ENCODE data around the gene SPIB.
A peak's percentile ranks its signal among the peaks of the same experiment; 100 is the strongest.
"Not testable (repeated sequence)": the region's sequence is repeated elsewhere in the genome, so short reads cannot be mapped to it uniquely, and the experiment has no call there.

SPIB gene

GRCh38 chr19:50420127-50420526 is 1.4 kb downstream of the SPIB start:
- no peak for DNase-seq

- no peak for DNase-seq
Observed at GRCh38 chr19:50420808-50421207, 2.1 kb downstream of the SPIB start.

GRCh38 chr19:50422397-50423278 is 3.9 kb downstream of the SPIB start:
- DNase-seq = no peak

DNA sequence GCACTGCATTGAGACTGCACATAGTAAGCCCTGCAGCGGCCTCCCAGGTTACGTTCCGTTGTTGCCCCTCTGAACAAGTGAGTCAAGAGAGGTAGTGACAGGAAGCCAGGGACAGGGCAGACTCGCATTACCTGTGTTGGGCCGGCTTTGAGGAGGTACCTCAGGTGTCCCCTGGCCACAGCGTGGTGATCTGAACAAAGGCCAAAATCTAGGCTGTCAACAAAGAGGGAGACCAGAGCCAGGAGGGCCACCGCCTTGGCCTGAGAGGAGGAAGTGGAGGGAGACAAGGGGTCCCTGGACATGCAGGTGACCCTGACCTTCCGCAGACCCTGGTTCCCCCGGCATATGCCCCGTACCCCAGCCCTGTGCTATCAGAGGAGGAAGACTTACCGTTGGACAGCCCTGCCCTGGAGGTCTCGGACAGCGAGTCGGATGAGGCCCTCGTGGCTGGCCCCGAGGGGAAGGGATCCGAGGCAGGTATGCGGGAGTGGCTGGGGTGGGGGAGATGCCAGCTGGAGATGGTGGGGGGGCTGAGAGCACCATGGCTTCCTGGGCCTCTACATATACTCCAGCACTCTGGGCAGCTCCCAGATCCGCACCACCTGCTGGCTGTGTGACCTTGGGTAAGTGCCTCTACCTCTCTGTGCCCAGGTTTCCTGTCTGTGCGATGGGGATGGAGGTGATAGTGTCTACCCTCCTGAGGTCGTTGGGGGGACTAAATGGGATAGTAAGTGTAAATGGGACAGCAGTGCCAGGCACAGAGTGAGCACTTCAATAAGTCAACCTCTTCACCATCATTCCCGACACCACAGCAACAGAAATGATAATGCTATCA is 4.8 kb downstream of the SPIB start:
- no peak for DNase-seq

DNA sequence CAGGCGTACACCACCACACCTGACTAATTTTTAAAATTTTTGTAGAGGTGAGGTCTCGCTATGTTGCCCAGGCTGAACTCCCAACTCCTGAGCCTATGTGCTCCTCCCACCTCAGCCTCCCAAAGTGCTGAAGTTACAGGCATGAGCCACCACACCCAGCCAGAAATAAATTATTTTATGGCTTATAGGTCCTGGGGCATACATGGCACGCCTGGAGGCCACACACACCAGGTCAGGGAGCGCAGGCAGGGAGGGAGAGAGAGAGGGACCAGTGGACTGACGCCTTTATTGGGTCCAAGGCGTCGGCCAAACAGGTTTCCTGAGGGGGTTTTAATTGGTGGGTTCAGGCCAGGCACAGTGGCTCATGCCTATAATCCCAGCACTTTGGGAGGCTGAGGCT is 6.8 kb downstream of the SPIB start:
- DNase-seq = no peak

GRCh38 chr19:50427318-50427925 is 8.7 kb downstream of the SPIB start:
- no peak for DNase-seq

DNA sequence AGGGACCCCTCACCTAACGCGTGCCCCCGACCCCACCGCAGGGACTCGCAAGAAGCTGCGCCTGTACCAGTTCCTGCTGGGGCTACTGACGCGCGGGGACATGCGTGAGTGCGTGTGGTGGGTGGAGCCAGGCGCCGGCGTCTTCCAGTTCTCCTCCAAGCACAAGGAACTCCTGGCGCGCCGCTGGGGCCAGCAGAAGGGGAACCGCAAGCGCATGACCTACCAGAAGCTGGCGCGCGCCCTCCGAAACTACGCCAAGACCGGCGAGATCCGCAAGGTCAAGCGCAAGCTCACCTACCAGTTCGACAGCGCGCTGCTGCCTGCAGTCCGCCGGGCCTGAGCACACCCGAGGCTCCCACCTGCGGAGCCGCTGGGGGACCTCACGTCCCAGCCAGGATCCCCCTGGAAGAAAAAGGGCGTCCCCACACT is 9.3 kb downstream of the SPIB start:
- DNase-seq = peak; percentile 42

- no peak for DNase-seq
Observed at GRCh38 chr19:50428772-50429463, 10.2 kb downstream of the SPIB start.

GRCh38 chr19:50430888-50431342 is 12.2 kb downstream of the SPIB start:
- DNase-seq = no peak

GRCh38 chr19:50431343-50432220 is 12.8 kb downstream of the SPIB start:
- peak; percentile 88 for DNase-seq

- DNase-seq = no peak
Observed at GRCh38 chr19:50432221-50433028, 13.7 kb downstream of the SPIB start, which contains the start of gene MYBPC2. Gene MYBPC2, plus strand, starts transcription at chr19:50432892. Its CDS starts 62 bp downstream, at chr19:50432954.

DNA sequence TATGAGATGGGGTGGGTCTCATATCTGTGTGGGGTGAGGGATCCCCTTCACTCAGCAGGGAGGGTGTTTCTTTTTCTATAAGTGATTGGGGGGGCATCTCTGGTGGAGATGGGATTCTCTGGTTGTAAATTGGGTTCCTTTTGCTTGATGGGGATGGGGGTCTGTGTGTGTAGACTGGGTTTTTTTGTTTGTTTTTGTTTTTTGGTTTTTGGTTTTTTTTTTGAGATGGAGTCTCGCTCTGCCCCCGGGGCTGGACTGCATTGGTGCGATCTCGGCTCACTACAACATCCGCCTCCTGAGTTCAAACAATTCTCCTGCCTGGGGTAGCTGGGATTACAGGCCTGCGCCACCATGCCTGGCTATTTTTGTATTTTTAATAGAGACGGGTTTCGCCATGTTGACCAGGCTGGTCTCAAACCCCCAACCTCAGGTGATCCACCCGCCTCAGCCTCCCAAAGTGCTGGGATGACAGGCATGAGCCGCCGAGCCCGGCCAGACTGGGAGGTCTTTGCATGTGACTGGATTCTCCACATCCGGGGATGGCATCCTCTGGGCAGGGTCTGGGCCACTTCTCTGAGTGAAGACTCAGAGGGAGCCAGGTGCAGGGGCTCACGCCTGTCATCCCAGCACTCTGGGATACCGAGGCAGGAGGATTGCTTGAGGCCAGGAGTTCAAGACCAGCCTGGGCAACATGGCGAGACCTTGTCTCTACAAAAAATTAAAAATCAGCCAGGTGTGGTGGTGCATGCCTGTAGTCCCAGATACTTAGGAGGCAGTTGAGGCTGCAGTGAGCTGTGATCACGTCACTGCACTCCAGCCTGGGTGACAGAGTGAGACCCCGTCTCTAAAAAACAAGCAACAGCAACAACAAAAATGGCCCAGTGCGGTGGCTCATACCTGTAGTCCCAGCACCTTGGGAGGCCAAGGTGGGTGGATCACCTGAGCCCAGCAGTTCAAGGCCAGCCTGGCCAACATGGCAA is 14.8 kb downstream of the SPIB start:
- no peak for DNase-seq

GRCh38 chr19:50434525-50434924 is 15.8 kb downstream of the SPIB start:
- no peak for DNase-seq

GRCh38 chr19:50435221-50435620 is 16.5 kb downstream of the SPIB start:
- DNase-seq = no peak

- DNase-seq = no peak
Observed at GRCh38 chr19:50435627-50436026, 16.9 kb downstream of the SPIB start.

DNA sequence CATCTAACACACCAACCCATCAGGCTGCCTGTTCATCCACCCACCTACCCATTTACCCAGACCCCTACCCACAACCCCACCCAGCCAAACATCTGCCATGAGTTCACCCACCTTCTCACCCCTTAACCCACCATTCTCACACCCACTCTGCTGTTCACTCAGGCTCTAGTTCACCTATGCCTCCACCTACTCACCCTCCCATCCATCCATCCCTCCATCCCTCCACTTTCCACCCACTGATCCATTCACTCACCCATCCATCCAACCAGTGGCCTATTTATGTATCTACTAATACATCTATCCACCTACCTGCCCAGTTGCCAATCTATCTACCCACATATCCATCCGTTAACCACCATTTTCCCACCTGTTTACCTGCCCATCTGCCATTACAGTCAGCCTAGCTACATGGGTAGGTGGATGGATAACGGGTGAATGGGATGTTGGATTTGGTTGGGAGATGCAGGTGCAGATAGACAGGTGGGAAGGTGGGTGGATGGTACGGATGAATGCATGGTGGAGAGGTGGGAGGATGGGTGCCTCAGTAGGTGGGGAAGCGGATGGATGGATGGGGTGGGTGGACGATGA is 19.2 kb downstream of the SPIB start:
- no peak for DNase-seq

DNA sequence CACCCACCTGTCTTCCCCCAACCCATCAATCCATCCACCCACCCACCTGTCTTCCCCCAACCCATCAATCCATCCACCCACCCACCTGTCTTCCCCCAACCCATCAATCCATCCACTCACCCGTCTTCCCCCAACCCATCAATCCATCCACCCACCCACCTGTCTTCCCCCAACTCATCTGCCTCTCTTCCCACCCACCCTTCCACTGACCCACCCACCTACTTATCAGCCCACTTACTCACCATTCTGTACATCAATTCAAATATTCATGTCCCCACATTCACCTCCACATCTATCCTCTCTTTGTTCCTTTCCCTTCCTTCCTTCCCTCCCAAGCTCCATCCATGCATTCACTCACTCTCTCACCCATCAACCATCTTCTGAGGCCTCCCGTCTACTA is 20.4 kb downstream of the SPIB start:
- not testable (repeated sequence) for DNase-seq

GRCh38 chr19:50444059-50444458 is 25.3 kb downstream of the SPIB start:
- no peak for DNase-seq

DNA sequence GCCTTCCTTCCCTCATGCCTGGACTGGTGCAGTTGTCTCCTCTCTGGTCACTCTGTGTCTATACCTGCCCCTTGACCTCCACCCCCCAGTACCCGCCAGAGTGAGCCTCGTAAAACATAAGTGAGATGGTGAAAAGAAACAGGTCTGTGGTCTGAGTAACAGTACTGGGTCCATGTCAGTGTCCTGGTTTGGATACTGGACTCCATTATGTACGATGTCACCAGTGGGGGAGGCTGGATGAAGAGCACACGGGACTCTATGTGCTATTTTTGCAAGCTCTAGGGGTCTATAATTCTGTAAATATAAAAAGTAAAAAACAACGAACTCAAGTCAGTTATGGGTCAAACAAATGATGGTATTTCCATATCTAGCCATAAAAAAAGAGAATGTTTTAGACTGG is 28.3 kb downstream of the SPIB start:
- DNase-seq = no peak
